Thoracic aorta (tissue), 2 donors: ENCODE measurements around the gene ECSIT. TPM values are rescaled to one million over a fixed set of nuclear protein-coding genes. Genes with fewer than 3 reads are reported as not detected.
A peak's percentile ranks its signal among the peaks of the same experiment; 100 is the strongest.

ENCODE experiments used
- ATAC-seq: fragments of 150-250 bp; one replicate; pipeline ENCODE4 v1.8.0; 2017; ENCODE audit warnings: low read depth; ENCODE audit not compliant: insufficient number of reproducible peaks, low FRiP score
- DNase-seq: peaks from one replicate; pipeline ENCODE4 v3.0.0-alpha.2; 2020; ENCODE audit warnings: low spot score
- H3K27ac ChIP-seq, 2 donors: fragments of 200-600 bp; sonication (generic); 1 replicate in 1 of 2; 2 replicates in 1 of 2; pipeline ENCODE4 v1.5.1; 2016; ENCODE audit warnings: mild to moderate bottlenecking in 2 of 2, moderate library complexity in 2 of 2
- H3K27me3 ChIP-seq: fragments of 200-600 bp; sonication (generic); replicated peaks from 2 replicates; pipeline ENCODE4 v1.6.0; 2016; ENCODE audit warnings: mild to moderate bottlenecking; ENCODE audit not compliant: insufficient read depth
- H3K36me3 ChIP-seq: fragments of 200-600 bp; sonication (generic); one replicate; pipeline ENCODE4 v1.5.1; 2016
- H3K4me1 ChIP-seq, 2 donors: fragments of 200-600 bp; sonication (generic); 1 replicate in 1 of 2; 2 replicates in 1 of 2; pipeline versions ENCODE4 v1.5.1 to v1.6.0; 2016; ENCODE audit warnings: low read depth in 2 of 2, mild to moderate bottlenecking in 1 of 2; ENCODE audit not compliant: control insufficient read depth in 1 of 2
- H3K4me3 ChIP-seq: fragments of 200-600 bp; sonication (generic); 2 replicates; pipeline ENCODE4 v1.5.1; 2016; ENCODE audit warnings: mild to moderate bottlenecking
- H3K9me3 ChIP-seq: fragments of 200-600 bp; sonication (generic); 2 replicates; pipeline ENCODE4 v1.5.1; 2016
- total RNA-seq, 2 donors: library from RNA; depleted of rRNA; stranded (reverse); fragments of >200 nt; gene quantifications; one replicate each; pipeline versions ENCODE4 v1.1.0 to v1.2.3, GENCODE V29; 2016
- TF ChIP-seq, protein P1 (sequence below): fragments of 200-600 bp; sonication (generic); IDR thresholded peaks from one replicate; pipeline ENCODE4 v1.5.1; 2019; ENCODE audit warnings: antibody characterized with exemption

Gene ECSIT
- total RNA-seq, 2 donors from 2014 or later, result 40.4 to 44.1 TPM

DNA sequence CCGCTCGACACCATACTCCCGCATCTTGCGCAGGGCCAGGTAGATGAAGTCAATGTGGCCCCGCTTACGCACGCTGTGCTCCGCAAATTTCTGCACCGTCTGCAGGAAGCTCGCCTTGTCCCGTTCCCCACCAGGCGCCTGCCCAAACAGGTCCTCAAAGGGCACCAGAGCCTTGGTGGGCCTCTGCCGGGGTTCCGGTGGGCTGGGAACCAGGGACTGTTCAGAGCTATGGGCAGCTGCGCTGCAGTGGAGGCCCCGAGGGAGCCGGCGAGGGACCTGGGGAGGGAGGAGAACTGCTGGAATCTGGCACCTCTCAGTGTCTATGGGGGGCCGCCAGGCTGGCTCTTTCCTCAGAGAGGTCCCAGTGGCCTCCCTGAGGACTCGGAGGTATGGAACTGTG is 15.0 kb downstream of the ECSIT start:
- H3K9me3 ChIP-seq, result no peaks in the 10 kb centered on the region
- no peaks in the 10 kb centered on the region for H3K27me3 ChIP-seq
- TF ChIP-seq, protein P1, sequence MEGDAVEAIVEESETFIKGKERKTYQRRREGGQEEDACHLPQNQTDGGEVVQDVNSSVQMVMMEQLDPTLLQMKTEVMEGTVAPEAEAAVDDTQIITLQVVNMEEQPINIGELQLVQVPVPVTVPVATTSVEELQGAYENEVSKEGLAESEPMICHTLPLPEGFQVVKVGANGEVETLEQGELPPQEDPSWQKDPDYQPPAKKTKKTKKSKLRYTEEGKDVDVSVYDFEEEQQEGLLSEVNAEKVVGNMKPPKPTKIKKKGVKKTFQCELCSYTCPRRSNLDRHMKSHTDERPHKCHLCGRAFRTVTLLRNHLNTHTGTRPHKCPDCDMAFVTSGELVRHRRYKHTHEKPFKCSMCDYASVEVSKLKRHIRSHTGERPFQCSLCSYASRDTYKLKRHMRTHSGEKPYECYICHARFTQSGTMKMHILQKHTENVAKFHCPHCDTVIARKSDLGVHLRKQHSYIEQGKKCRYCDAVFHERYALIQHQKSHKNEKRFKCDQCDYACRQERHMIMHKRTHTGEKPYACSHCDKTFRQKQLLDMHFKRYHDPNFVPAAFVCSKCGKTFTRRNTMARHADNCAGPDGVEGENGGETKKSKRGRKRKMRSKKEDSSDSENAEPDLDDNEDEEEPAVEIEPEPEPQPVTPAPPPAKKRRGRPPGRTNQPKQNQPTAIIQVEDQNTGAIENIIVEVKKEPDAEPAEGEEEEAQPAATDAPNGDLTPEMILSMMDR, result no peak
- no peak overlapping the region for H3K27ac ChIP-seq
- H3K36me3 ChIP-seq, result peaks cover 20% of the 10 kb centered on the region
- H3K4me1 ChIP-seq, result no peaks in the 10 kb centered on the region
- ATAC-seq (no peak), DNase-seq (no peak)
- no peak overlapping the region for H3K4me3 ChIP-seq

DNA sequence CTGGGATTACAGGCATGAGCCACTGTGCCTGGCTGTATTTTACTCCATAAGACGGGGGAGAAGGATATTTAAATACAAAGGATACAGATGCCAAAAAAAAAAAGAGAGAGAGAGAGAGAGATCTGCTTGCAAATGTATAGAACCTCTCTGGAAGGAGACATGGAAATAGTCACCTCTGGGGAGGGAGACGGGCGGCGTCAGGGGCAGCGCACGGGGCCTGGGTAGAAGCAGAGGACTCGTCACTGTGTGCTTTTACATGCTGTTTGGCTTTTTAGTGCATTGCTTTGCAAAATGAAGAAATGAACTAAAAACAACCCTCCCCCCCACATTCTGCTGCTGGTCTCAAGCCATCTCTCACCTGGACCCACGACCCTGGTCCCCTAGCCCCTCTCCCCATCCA is 18.5 kb downstream of the ECSIT start:
- TF ChIP-seq, protein P1, result no peak
- Histone ChIP-seq H3K27ac (no peak overlapping the region), H3K4me1 (peaks cover 0 to 6% of the 10 kb centered on the region in 2 donors), H3K36me3 (peaks cover 15% of the 10 kb centered on the region), H3K4me3 (no peak overlapping the region), H3K27me3 (no peaks in the 10 kb centered on the region), H3K9me3 (no peaks in the 10 kb centered on the region)
- ATAC-seq (no peak), DNase-seq (no peak)

DNA sequence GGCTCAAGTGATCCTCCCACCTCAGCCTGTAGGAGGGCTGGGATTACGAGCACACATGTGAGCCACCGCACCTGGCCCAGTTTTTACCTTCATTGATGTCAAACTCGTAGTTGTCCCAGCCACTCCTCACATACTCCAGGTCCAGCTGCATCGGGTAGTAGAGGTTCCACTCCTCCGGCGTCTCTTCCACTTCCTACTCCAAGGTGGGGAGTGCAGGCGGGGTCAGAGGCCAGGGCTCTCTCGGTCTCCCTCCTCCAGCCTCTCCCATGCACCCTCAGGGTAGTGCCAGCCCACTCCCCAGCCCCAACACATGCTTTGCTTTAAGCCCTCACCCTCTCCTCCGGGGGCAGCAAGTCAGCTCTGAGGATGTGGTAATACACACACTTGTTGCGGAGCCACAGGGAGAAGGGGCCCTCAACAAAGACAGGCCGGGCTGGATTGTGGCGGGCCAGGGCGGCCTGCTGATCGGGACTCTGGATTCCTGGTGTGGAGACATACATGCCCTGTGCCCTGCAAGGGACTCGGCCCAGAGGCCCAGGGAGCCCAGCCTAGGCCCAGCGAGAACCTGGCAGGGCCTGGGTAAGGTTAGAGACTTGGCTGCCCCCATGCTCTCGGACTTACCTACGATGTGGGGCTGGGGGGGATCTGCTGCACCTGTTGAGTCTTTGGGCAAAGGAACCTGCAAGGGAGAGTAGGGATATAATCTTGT is 21.4 kb downstream of the ECSIT start:
- TF ChIP-seq, protein P1, result no peak
- Histone ChIP-seq H3K27me3 (no peaks in the 10 kb centered on the region), H3K27ac (no peak overlapping the region), H3K4me1 (peaks cover 0 to 14% of the 10 kb centered on the region in 2 donors), H3K4me3 (no peak overlapping the region), H3K9me3 (no peaks in the 10 kb centered on the region), H3K36me3 (peaks cover 8% of the 10 kb centered on the region)
- DNase-seq (no peak), ATAC-seq (no peak)

DNA sequence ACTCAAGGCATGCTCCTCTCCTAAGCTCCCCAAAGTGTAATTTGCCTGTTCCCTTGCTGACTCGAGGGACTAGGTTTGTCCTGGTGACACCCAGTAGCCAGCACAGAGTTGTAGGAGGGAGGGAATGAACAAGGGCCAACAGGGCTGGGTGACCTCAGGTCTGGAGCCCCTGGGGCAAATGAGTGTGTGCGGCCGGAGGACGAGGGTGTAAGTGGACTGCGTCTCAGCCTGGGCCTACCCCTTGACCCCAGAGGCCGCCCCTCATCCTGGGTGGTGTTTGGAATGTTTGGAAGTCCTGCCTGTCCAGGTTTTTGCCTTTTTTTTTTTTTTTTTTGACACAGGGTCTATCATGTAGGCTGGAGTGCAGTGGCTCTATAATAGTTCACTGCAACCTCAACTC is 22.0 kb downstream of the ECSIT start:
- Histone ChIP-seq H3K27me3 (no peaks in the 10 kb centered on the region), H3K27ac (no peak overlapping the region), H3K36me3 (peaks cover 8% of the 10 kb centered on the region), H3K4me3 (no peak overlapping the region), H3K9me3 (no peaks in the 10 kb centered on the region), H3K4me1 (peaks cover 0 to 14% of the 10 kb centered on the region in 2 donors)
- DNase-seq, result no peak
- TF ChIP-seq, protein P1, result no peak
- no peak for ATAC-seq

DNA sequence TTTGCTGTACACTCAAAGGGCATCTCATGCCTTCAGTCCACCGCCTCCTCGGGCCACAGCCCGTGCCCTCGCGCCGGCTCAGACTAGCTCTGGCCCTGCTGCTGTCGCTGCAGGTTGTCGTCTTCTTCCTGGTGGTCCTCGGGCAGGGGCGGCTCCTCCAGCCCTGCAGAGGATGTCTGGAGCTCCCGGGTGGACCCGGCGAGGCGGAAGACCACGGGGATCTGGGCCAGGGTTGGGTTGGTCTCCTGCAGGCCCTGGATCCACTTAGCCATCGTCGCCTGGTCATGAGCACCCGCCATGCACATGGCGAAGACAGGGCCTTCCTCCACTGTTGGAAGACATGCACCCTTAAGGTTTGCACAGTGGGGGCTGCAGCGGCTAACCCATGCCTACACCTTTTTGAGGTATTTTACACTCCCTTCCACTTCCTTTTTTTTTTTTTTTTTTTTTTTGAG is 22.8 kb downstream of the ECSIT start:
- Histone ChIP-seq H3K4me1 (peaks cover 0 to 14% of the 10 kb centered on the region in 2 donors), H3K9me3 (no peaks in the 10 kb centered on the region), H3K36me3 (peaks cover 2% of the 10 kb centered on the region), H3K4me3 (peak overlapping the region; percentile 96), H3K27me3 (no peaks in the 10 kb centered on the region), H3K27ac (peak overlapping the region; percentile 3 to 98)
- peak; percentile 3 for ATAC-seq
- TF ChIP-seq, protein P1, result no peak
- DNase-seq, result no peak
